IPS-NIHi11 (cell line): Measurements from ENCODE around the gene SPR.
A peak's percentile ranks its signal among the peaks of the same experiment; 100 is the strongest.

Source experiments
- DNase-seq: peaks from one replicate; pipeline ENCODE4 v3.0.0; 2012; ENCODE audit warnings: mixed read lengths, low spot score

SPR gene

GRCh38 chr2:72887032-72887739 lies at the start of gene SPR:
TSS of gene SPR (plus strand) at chr2:72887408. CDS start at chr2:72887433, 25 bp downstream.
- peak; percentile 72 for DNase-seq

GRCh38 chr2:72840066-72840465 lies 47.1 kb upstream of the SPR start:
- no peak for DNase-seq

GRCh38 chr2:72841462-72842125 lies 45.6 kb upstream of the SPR start:
- DNase-seq, result no peak

- peak; percentile 48 for DNase-seq
Measured at GRCh38 chr2:72843301-72843700, 43.9 kb upstream of the SPR start.

- no peak for DNase-seq
Measured at GRCh38 chr2:72846171-72847095, 40.8 kb upstream of the SPR start.

GRCh38 chr2:72847534-72848315 lies 39.5 kb upstream of the SPR start:
- DNase-seq, result no peak

- DNase-seq, result no peak
Measured at GRCh38 chr2:72848436-72849137, 38.6 kb upstream of the SPR start.

GRCh38 chr2:72849138-72849462 lies 38.1 kb upstream of the SPR start:
- no peak for DNase-seq

- peak; percentile 19 for DNase-seq
Measured at GRCh38 chr2:72851333-72851732, 35.9 kb upstream of the SPR start.

GRCh38 chr2:72859831-72860262 lies 27.4 kb upstream of the SPR start:
- peak; percentile 78 for DNase-seq

GRCh38 chr2:72862239-72862988 lies 24.8 kb upstream of the SPR start:
- peak; percentile 95 for DNase-seq

GRCh38 chr2:72863046-72863445 lies 24.2 kb upstream of the SPR start:
- no peak for DNase-seq

GRCh38 chr2:72864500-72864899 lies 22.7 kb upstream of the SPR start:
- no peak for DNase-seq

- no peak for DNase-seq
Measured at GRCh38 chr2:72871060-72871459, 16.1 kb upstream of the SPR start.

- no peak for DNase-seq
Measured at GRCh38 chr2:72871880-72872279, 15.3 kb upstream of the SPR start.

GRCh38 chr2:72883356-72883962 lies 3.7 kb upstream of the SPR start:
- peak; percentile 79 for DNase-seq

- no peak for DNase-seq
Measured at GRCh38 chr2:72886505-72887031, 640 bp upstream of the SPR start.

- peak; percentile 88 for DNase-seq
Measured at GRCh38 chr2:72887740-72888437, 681 bp downstream of the SPR start.
